Measurements from ENCODE around the gene ZFP64.

Gene ZFP64

GRCh38 chr20:52213995-52214394, 22.4 kb upstream of the ZFP64 start:
- TF ChIP-seq CTCF (IDR thresholded peaks at IDR 0.05): no peak
- Histone ChIP-seq H3K4me3 (no peak overlapping the region), H3K27ac (no peak overlapping the region)
- no peak for DNase-seq (ENCODE audit: low spot score)

GRCh38 chr20:52212943-52213342, 21.4 kb upstream of the ZFP64 start:
- Histone ChIP-seq H3K27ac (no peak overlapping the region), H3K4me3 (no peak overlapping the region)
- no peak for DNase-seq (ENCODE audit: low spot score)
- TF ChIP-seq CTCF (IDR thresholded peaks at IDR 0.05): no peak

- TF ChIP-seq CTCF (IDR thresholded peaks at IDR 0.05): no peak
- Histone ChIP-seq H3K27ac (no peak overlapping the region), H3K4me3 (no peak overlapping the region)
- DNase-seq (ENCODE audit: low spot score): no peak
These were observed 18.7 kb upstream of the ZFP64 start for GRCh38 chr20:52210037-52210990.

GRCh38 chr20:52209154-52209571, 17.6 kb upstream of the ZFP64 start:
- no peak overlapping the region for H3K4me3 ChIP-seq
- no peak overlapping the region for H3K27ac ChIP-seq
- no peak for TF ChIP-seq CTCF (IDR thresholded peaks at IDR 0.05)
- DNase-seq (ENCODE audit: low spot score): no peak

- no peak overlapping the region for H3K4me3 ChIP-seq
- DNase-seq (ENCODE audit: low spot score): no peak
- H3K27ac ChIP-seq: no peak overlapping the region
- no peak for TF ChIP-seq CTCF (IDR thresholded peaks at IDR 0.05)
These were observed 15.6 kb upstream of the ZFP64 start for GRCh38 chr20:52207020-52207810.

GRCh38 chr20:52204136-52204535, 12.6 kb upstream of the ZFP64 start:
- no peak overlapping the region for H3K4me3 ChIP-seq
- DNase-seq (ENCODE audit: low spot score): no peak
- H3K27ac ChIP-seq: no peak overlapping the region
- TF ChIP-seq CTCF (IDR thresholded peaks at IDR 0.05): no peak
